Uterus (tissue), 4 donors: ENCODE results near the gene APAF1. TPM values are rescaled to one million over a fixed set of nuclear protein-coding genes. Genes with fewer than 3 reads are reported as not detected.
A peak's percentile ranks its signal among the peaks of the same experiment; 100 is the strongest.

Source experiments
- DNase-seq, 2 donors: peaks; one replicate each; pipeline ENCODE4 v3.0.0-alpha.2; 2019 to 2020
- H3K27ac ChIP-seq, 2 donors: fragments of 200-600 bp; sonication (generic); 1 replicate in 1 of 2; 2 replicates in 1 of 2; pipeline ENCODE4 v1.5.1; 2016 to 2018
- H3K27me3 ChIP-seq, 2 donors: fragments of 200-600 bp; sonication (generic); one replicate each; pipeline ENCODE4 v1.5.1; 2018 to 2019; ENCODE audit warnings: control low read depth in 1 of 2
- H3K36me3 ChIP-seq, 2 donors: fragments of 200-600 bp; sonication (generic); one replicate each; pipeline ENCODE4 v1.5.1; 2019; ENCODE audit warnings: control low read depth in 1 of 2
- H3K4me1 ChIP-seq, 2 donors: fragments of 200-600 bp; sonication (generic); one replicate each; pipeline ENCODE4 v1.5.1; 2018 to 2019; ENCODE audit warnings: control low read depth in 1 of 2
- H3K4me3 ChIP-seq, 2 donors: fragments of 200-600 bp; sonication (generic); 1 replicate in 1 of 2; 2 replicates in 1 of 2; pipeline ENCODE4 v1.5.1; 2018 to 2019; ENCODE audit warnings: mild to moderate bottlenecking in 1 of 2
- H3K9me3 ChIP-seq, 2 donors: fragments of 200-600 bp; sonication (generic); one replicate each; pipeline ENCODE4 v1.5.1; 2019; ENCODE audit warnings: control low read depth in 1 of 2
- CTCF ChIP-seq, 4 experiments: fragments of 200-600 bp in 2 of 4; fragments of 450-650 bp in 2 of 4; sonication (generic) in 2 of 4; IDR thresholded peaks; one replicate each; pipeline ENCODE4 v1.5.1; 2016 to 2019; ENCODE audit warnings: antibody characterized with exemption in 4 of 4, mild to moderate bottlenecking in 2 of 4, moderate library complexity in 1 of 4
- POLR2A ChIP-seq, 2 donors: fragments of 450-650 bp; IDR thresholded peaks; one replicate each; pipeline ENCODE4 v1.6.1; 2016; ENCODE audit warnings: antibody characterized with exemption in 2 of 2, mild to moderate bottlenecking in 1 of 2, moderate library complexity in 1 of 2
- intact Hi-C: fragments of 100-400 bp; cut with DNase I; formaldehyde crosslinking; loops from one replicate; pipeline ENCODE4 v1.15.1; 2023; ENCODE audit warnings: low total_unique reads
- total RNA-seq, 4 donors: library from RNA; depleted of rRNA in 3 of 4; stranded (reverse); fragments of >200 nt in 3 of 4; gene quantifications; one replicate each; pipeline versions ENCODE4 v1.1.0 to v1.2.4, GENCODE V29; 2014 to 2023
- donor health status: DM: yes; HTN: yes; CAD: no.

Gene APAF1
- total RNA-seq, 4 donors from 2014 or later, result 4.6 to 57.8 (median 14.6) TPM

- no peaks in the 10 kb centered on the region for H3K36me3 ChIP-seq
- no peaks in the 10 kb centered on the region for H3K4me1 ChIP-seq
- intact Hi-C loops, result no loop called here
- no peak for DNase-seq
- no peaks in the 10 kb centered on the region for H3K27me3 ChIP-seq
- no peaks in the 10 kb centered on the region for H3K9me3 ChIP-seq
- no peak overlapping the region for H3K27ac ChIP-seq
- no peak for TF ChIP-seq POLR2A (IDR thresholded peaks at IDR 0.05)
- TF ChIP-seq CTCF (IDR thresholded peaks at IDR 0.05), result no peak
- H3K4me3 ChIP-seq, result no peak overlapping the region
Measured at GRCh38 chr12:98744680-98745079, 99.6 kb downstream of the APAF1 start.

- peak overlapping the region; percentile 14 to 37 for H3K4me3 ChIP-seq
Measured at GRCh38 chr12:98745578-98746391, 100.7 kb downstream of the APAF1 start.

GRCh38 chr12:98748463-98748862 is 103.4 kb downstream of the APAF1 start:
- no peaks in the 10 kb centered on the region for H3K4me1 ChIP-seq
- no peaks in the 10 kb centered on the region for H3K36me3 ChIP-seq
- intact Hi-C loops, result no loop called here
- no peak for DNase-seq
- TF ChIP-seq CTCF (IDR thresholded peaks at IDR 0.05), result no peak
- TF ChIP-seq POLR2A (IDR thresholded peaks at IDR 0.05), result no peak
- H3K27ac ChIP-seq, result no peak overlapping the region
- H3K27me3 ChIP-seq, result no peaks in the 10 kb centered on the region
- H3K9me3 ChIP-seq, result no peaks in the 10 kb centered on the region
- H3K4me3 ChIP-seq, result no peak overlapping the region

More at GRCh38 chr12:98745578-98746391, 100.7 kb downstream of the APAF1 start:
- intact Hi-C loops, result no loop called here
- Histone ChIP-seq H3K36me3 (no peaks in the 10 kb centered on the region), H3K27ac (peak overlapping the region; percentile 10 to 27), H3K9me3 (no peaks in the 10 kb centered on the region), H3K4me1 (no peaks in the 10 kb centered on the region), H3K27me3 (no peaks in the 10 kb centered on the region)
- no peak for TF ChIP-seq CTCF (IDR thresholded peaks at IDR 0.05)
- no peak for TF ChIP-seq POLR2A (IDR thresholded peaks at IDR 0.05)
- peak; percentile 18 to 31 for DNase-seq

GRCh38 chr12:98750511-98750910 is 105.4 kb downstream of the APAF1 start:
- intact Hi-C loops, result no loop called here
- TF ChIP-seq POLR2A (IDR thresholded peaks at IDR 0.05) (no peak), CTCF (IDR thresholded peaks at IDR 0.05) (no peak)
- H3K4me1 ChIP-seq, result no peaks in the 10 kb centered on the region
- no peak overlapping the region for H3K4me3 ChIP-seq
- H3K36me3 ChIP-seq, result no peaks in the 10 kb centered on the region
- DNase-seq, result peak in 1 of 2 donors; percentile 20
- H3K27ac ChIP-seq, result no peak overlapping the region
- no peaks in the 10 kb centered on the region for H3K27me3 ChIP-seq
- H3K9me3 ChIP-seq, result no peaks in the 10 kb centered on the region

- Histone ChIP-seq H3K9me3 (no peaks in the 10 kb centered on the region), H3K36me3 (no peaks in the 10 kb centered on the region), H3K4me3 (no peak overlapping the region), H3K4me1 (no peaks in the 10 kb centered on the region), H3K27me3 (no peaks in the 10 kb centered on the region), H3K27ac (no peak overlapping the region)
- intact Hi-C loops, result no loop called here
- TF ChIP-seq POLR2A (IDR thresholded peaks at IDR 0.05), result no peak
- DNase-seq, result no peak
Measured at GRCh38 chr12:98751580-98752115, 106.6 kb downstream of the APAF1 start.
